D721Med (cell line): ENCODE data around the gene RPS6KA2.

ENCODE experiments used
- DNase-seq: peaks from one replicate; pipeline ENCODE4 v3.0.0; 2011; ENCODE audit warnings: low spot score; ENCODE audit not compliant: insufficient read length
- FAIRE-seq: peaks from 2 replicates; lab custom pipeline; 2011; peaks lifted over from hg19 to GRCh38; lab: Jason Lieb, UNC
- TF ChIP-seq, protein P1 (sequence below): IDR thresholded peaks from 2 replicates; pipeline ENCODE4 v1.5.1; 2012; ENCODE audit warnings: mild to moderate bottlenecking, control low read depth; ENCODE audit not compliant: insufficient read depth; ENCODE audit errors: missing control alignments

RPS6KA2 gene

DNA sequence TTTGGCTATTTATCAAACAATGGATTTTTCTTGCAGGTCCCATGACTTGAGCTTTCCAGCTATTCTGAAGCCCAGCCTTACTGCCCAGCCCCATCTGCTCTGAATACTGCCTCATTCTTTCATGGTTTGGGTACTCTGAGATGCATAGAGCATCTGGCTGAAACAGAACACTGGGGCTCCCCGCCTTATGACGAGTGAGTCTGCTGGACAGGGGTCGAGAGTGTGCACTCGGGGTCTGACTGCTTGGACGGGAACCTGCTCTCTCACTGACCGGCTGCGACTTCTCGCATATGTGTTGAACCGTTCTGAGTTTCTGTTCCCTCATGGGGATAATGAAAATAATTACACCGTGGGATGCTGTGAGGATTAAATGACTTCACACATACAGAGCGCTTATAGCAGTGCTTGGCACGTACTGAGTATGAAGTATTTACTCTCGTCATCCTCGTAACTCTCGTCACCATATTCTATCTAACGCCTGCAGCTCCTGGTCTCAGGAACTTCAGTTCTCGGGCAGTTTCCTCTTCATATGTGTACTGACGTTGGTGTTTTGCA is 184.8 kb downstream of the RPS6KA2 start:
- TF ChIP-seq, protein P1, sequence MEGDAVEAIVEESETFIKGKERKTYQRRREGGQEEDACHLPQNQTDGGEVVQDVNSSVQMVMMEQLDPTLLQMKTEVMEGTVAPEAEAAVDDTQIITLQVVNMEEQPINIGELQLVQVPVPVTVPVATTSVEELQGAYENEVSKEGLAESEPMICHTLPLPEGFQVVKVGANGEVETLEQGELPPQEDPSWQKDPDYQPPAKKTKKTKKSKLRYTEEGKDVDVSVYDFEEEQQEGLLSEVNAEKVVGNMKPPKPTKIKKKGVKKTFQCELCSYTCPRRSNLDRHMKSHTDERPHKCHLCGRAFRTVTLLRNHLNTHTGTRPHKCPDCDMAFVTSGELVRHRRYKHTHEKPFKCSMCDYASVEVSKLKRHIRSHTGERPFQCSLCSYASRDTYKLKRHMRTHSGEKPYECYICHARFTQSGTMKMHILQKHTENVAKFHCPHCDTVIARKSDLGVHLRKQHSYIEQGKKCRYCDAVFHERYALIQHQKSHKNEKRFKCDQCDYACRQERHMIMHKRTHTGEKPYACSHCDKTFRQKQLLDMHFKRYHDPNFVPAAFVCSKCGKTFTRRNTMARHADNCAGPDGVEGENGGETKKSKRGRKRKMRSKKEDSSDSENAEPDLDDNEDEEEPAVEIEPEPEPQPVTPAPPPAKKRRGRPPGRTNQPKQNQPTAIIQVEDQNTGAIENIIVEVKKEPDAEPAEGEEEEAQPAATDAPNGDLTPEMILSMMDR: no peak
- no peak for FAIRE-seq
- no peak for DNase-seq

DNA sequence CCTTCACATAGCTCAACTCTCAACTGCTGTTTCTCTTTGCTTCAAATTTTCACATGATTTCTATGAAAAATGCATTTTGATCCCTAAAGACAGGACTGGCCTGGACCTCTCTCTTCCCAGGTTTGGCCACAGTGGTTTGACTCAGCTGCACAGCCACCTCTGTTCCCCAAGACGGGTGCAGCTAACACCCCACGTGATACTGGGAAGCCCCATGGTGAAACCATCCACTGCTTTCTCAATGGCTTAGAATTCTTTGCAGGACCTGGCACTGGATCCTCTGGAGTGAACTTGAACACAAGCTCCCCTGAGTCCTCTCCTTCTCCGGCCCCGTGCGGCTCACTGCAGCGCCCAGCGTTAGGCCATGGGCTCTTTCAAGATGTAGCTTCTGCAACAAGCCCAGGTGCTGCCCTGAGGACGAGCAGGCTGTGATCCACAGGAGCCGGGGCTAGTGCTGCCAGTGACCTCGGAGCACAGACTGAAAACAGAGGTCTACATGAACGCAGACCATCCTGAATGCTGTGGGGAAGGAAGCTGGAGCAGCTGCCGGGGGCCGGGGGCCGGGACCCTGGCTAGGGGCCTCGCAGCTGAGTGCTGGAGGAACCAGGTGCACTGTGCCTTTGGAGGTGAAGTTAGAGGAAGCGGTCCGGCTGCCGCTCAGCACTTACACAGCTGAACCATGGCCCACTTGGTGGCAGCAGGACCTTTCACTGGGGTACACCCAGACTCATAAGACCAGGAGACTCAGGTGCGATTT is 185.5 kb downstream of the RPS6KA2 start:
- DNase-seq (no peak), FAIRE-seq (no peak)
- TF ChIP-seq, protein P1: no peak

DNA sequence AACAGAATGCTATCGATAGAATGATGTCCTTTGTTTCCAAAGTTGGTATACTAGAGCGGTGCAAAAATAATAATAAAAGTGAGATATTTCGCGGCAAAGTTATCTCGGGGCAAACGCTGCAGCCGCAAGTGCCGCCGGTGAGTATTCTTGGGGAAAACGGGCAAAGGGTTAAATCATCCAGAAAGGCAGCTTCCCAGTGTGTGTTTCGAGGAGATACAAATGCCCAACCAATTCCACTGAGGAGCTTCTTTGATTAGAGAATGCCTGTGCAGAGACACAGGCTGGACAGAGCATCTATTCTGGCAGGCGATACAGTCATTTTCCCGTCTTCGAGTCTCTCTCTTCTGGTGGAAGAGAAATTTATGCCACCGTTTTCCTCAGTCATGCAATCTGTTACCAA is 186.3 kb downstream of the RPS6KA2 start:
- TF ChIP-seq, protein P1: no peak
- no peak for DNase-seq
- no peak for FAIRE-seq

DNA sequence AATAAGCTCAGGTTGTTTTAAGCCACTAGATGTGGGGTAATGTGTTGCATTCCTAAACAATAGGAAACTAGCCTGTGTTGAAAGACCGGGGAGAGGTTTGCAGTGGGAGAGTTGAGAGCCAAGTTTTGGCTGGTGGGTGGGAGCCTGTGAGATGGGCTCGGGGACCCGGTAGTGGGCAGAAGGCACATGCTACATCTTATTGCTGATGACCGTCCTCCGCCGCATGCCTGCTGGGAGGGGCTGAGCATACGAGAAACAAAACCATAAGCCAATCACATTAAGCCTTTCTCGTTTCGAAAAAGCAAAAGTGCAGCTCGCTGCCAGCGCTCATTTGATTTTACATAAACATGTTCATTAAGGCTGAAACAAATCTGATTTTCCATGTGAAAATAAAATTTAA is 186.9 kb downstream of the RPS6KA2 start:
- TF ChIP-seq, protein P1: no peak
- FAIRE-seq (no peak), DNase-seq (no peak)

DNA sequence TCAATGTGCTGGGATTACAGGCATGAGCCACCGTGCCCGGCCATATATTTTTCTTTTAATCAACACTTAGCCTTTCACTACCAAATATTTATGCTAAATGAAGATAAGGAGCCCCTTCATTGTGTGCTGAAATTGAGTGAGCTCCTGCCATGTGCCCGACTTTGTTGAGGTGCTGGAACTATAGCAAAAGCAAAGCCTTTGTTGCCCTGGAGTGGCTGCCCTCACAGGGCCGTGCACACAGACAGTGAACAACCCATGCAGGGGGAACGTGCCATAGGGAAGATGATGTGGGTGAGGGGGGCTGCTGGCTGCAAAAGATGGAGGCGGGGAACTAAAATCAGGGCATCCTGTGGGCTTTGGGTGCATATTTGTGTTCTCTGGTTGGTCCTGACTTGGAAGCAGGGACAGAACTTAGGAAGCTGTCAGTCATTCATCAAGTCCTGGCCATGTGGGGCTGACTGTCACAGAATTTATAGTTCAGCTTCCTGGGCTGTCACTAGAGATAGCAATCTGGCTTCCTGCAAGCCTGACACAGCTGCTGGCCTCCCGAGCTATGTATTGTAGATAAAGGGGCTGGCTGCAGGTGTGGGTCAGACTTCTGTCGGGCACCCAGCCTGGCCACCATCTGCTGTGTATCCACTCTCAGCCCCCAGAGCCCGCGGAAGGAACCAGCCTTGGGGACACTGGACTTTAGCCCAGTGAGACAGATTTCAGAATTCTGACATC is 187.5 kb downstream of the RPS6KA2 start:
- no peak for FAIRE-seq
- TF ChIP-seq, protein P1: no peak
- DNase-seq: no peak

DNA sequence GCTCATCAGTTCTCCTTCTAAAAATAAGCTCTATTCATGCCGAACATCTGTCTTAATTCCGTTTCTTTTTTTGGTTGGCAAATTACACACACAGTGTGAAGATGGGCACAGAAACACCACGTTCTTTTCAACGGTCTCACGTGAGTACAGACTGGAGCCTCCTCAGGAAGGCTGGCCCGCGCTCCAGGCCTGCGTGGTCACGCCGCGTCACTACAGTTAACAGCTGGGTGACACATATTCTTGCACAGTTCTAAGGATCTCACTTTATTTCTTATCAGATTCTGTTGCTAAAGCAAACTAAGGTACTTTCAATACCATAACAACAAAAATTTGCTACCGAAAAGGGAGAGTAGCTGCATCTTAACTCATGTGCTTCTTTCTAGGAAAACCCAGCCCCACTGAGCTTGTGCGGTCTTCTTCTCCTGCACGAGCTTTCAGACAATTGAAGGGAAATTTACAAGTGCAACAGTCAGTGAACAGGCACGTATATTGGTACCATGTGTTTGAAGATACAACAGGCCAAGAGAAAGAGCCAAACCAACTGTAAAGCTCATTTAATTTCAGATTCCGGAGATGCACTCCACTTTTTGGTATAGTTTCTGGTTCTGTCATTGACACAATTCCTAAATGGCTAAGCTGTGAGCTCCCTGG is 188.7 kb downstream of the RPS6KA2 start:
- FAIRE-seq: no peak
- DNase-seq: no peak
- TF ChIP-seq, protein P1: no peak
